HepG2 (cell line): ENCODE results near the gene POFUT2. TPM values are rescaled to one million over a fixed set of nuclear protein-coding genes. Genes with fewer than 3 reads are reported as not detected.

Experiments
- BCL6 ChIP-seq: IDR thresholded peaks from 2 replicates; pipeline ENCODE4 v1.6.1; 2016; ENCODE audit warnings: missing genetic modification reagents, missing compliant biosample characterization
- HCFC1 ChIP-seq: fragments of 150-350 bp; IDR thresholded peaks from 2 replicates; pipeline ENCODE4 v1.6.1; 2014; ENCODE audit warnings: low read depth, low read length
- HNRNPL ChIP-seq: fragments of 200-400 bp; formaldehyde crosslinking; IDR thresholded peaks from 2 replicates; pipeline ENCODE4 v1.6.1; 2017; ENCODE audit warnings: mild to moderate bottlenecking, low read depth, low read length
- HOXA3 ChIP-seq: sonication (generic); formaldehyde crosslinking; IDR thresholded peaks from 2 replicates; pipeline ENCODE4 v1.5.0; 2020; ENCODE audit warnings: missing genetic modification reagents
- NR2C2 ChIP-seq: sonication (generic); formaldehyde crosslinking; IDR thresholded peaks from 2 replicates; pipeline ENCODE4 v1.4.0; 2020; ENCODE audit warnings: missing genetic modification reagents, mild to moderate bottlenecking, moderate library complexity, borderline replicate concordance
- SMAD9 ChIP-seq: sonication (generic); formaldehyde crosslinking; IDR thresholded peaks from 2 replicates; pipeline ENCODE4 v1.5.1; 2020; ENCODE audit warnings: mild to moderate bottlenecking, missing genetic modification reagents
- SMC3 ChIP-seq: IDR thresholded peaks from 2 replicates; pipeline ENCODE4 v1.6.1; 2011; ENCODE audit warnings: low read length, improper control_type of control experiment
- STAT5B ChIP-seq: sonication (generic); formaldehyde crosslinking; IDR thresholded peaks from 2 replicates; pipeline ENCODE4 v1.4.0; 2020; ENCODE audit warnings: missing genetic modification reagents
- YY1 ChIP-seq: IDR thresholded peaks from 2 replicates; pipeline ENCODE4 v1.6.1; 2011; ENCODE audit warnings: low read length, low read depth, moderate library complexity, mild to moderate bottlenecking; ENCODE audit not compliant: insufficient read depth, insufficient replicate concordance
- ZFP36L1 ChIP-seq: sonication (generic); formaldehyde crosslinking; IDR thresholded peaks from 2 replicates; pipeline ENCODE4 v1.8.0; 2022; ENCODE audit warnings: mild to moderate bottlenecking, missing genetic modification reagents, moderate library complexity
- ZNF17 ChIP-seq: sonication (generic); formaldehyde crosslinking; IDR thresholded peaks from 2 replicates; pipeline ENCODE4 v1.5.0; 2020; ENCODE audit warnings: mild to moderate bottlenecking, missing genetic modification reagents
- ZNF44 ChIP-seq: sonication (generic); formaldehyde crosslinking; IDR thresholded peaks from 2 replicates; pipeline ENCODE4 v1.5.1; 2020; ENCODE audit warnings: mild to moderate bottlenecking, missing genetic modification reagents
- ZNF691 ChIP-seq: sonication (generic); formaldehyde crosslinking; IDR thresholded peaks from 2 replicates; pipeline ENCODE4 v1.4.0; 2020; ENCODE audit warnings: missing genetic modification reagents, low read depth, mild to moderate bottlenecking, borderline replicate concordance
- ZSCAN20 ChIP-seq: sonication (generic); formaldehyde crosslinking; IDR thresholded peaks from 2 replicates; pipeline ENCODE4 v1.4.0; 2020; ENCODE audit warnings: missing genetic modification reagents, mild to moderate bottlenecking, borderline replicate concordance
- polyA plus RNA-seq, 8 experiments: library from polyadenylated mRNA; depleted of rRNA in 3 of 8; stranded (reverse) in 7 of 8; unstranded in 1 of 8; fragments of >200 nt; fragmentation: Illumina TruSeq in 4 of 8; extraction: Trizol in 4 of 8; gene quantifications; 2 replicates each; pipeline versions ENCODE4 v1.2.1 to v1.2.3, GENCODE V29; 2011 to 2016; ENCODE audit warnings: low read depth in 4 of 8, missing spikeins in 1 of 8, mixed read lengths in 1 of 8; ENCODE audit not compliant: insufficient read depth in 1 of 8
- total RNA-seq, 5 experiments: library from RNA; depleted of rRNA; stranded (reverse); fragments of >200 nt; fragmentation: Illumina TruSeq; extraction: Trizol; gene quantifications; 2 replicates each; pipeline ENCODE4 v1.2.3, GENCODE V29; 2016; ENCODE audit warnings: low read depth in 1 of 5
- TF ChIP-seq, protein P1 (sequence below): sonication (generic); formaldehyde crosslinking; IDR thresholded peaks from 2 replicates; pipeline ENCODE4 v1.8.0; 2022; ENCODE audit warnings: mild to moderate bottlenecking, missing genetic modification reagents, moderate library complexity
- TF ChIP-seq, protein P2 (sequence below), 2 experiments: sonication (generic) in 1 of 2; formaldehyde crosslinking in 1 of 2; IDR thresholded peaks; 2 replicates each; pipeline versions ENCODE4 v1.4.0 to v1.6.1; 2018 to 2020; ENCODE audit warnings: missing genetic modification reagents in 2 of 2, borderline replicate concordance in 1 of 2, low read depth in 1 of 2, mild to moderate bottlenecking in 1 of 2, missing biosample characterization in 1 of 2
- TF ChIP-seq, protein P3 (sequence below): sonication (generic); formaldehyde crosslinking; IDR thresholded peaks from 2 replicates; pipeline ENCODE4 v1.9.0; 2022; ENCODE audit warnings: low read depth, missing genetic modification reagents

POFUT2 gene
- total and polyA plus RNA-seq, 2 of the 13 experiments (the other 11 are each of a cell fraction or from before 2014, with no cell fraction given): 22.8 to 24.0 TPM

GRCh38 chr21:45309069-45309986 is 21.6 kb upstream of the POFUT2 start (continued):
- no peak for TF ChIP-seq YY1
- no peak for TF ChIP-seq HOXA3 (CRISPR knock-in tag)
- peak; percentile 1; the same call in 1 of the 2 replicates for TF ChIP-seq NR2C2 (CRISPR knock-in tag)
- TF ChIP-seq SMAD9: no peak
- peak; percentile 53 for TF ChIP-seq SMC3
- TF ChIP-seq, protein P1, sequence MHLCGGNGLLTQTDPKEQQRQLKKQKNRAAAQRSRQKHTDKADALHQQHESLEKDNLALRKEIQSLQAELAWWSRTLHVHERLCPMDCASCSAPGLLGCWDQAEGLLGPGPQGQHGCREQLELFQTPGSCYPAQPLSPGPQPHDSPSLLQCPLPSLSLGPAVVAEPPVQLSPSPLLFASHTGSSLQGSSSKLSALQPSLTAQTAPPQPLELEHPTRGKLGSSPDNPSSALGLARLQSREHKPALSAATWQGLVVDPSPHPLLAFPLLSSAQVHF (CRISPR knock-in tag): no peak
- TF ChIP-seq, protein P2, sequence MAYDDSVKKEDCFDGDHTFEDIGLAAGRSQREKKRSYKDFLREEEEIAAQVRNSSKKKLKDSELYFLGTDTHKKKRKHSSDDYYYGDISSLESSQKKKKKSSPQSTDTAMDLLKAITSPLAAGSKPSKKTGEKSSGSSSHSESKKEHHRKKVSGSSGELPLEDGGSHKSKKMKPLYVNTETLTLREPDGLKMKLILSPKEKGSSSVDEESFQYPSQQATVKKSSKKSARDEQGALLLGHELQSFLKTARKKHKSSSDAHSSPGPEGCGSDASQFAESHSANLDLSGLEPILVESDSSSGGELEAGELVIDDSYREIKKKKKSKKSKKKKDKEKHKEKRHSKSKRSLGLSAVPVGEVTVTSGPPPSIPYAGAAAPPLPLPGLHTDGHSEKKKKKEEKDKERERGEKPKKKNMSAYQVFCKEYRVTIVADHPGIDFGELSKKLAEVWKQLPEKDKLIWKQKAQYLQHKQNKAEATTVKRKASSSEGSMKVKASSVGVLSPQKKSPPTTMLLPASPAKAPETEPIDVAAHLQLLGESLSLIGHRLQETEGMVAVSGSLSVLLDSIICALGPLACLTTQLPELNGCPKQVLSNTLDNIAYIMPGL (CRISPR knock-in tag; IDR thresholded peaks at IDR 0.05; ENCODE audit: borderline replicate concordance in 1 of 2, low read depth in 1 of 2): peak; percentile 80 to 85; a peak in 2 of 4 replicates
- no peak for TF ChIP-seq HNRNPL
- TF ChIP-seq STAT5B (CRISPR knock-in tag): no peak
- TF ChIP-seq BCL6 (CRISPR knock-in tag): no peak
- no peak for TF ChIP-seq HCFC1
- no peak for TF ChIP-seq ZSCAN20
- no peak for TF ChIP-seq ZFP36L1 (CRISPR knock-in tag)
- no peak for TF ChIP-seq ZNF691 (CRISPR knock-in tag)
- TF ChIP-seq ZNF17 (CRISPR knock-in tag): no peak
- no peak for TF ChIP-seq ZNF44 (CRISPR knock-in tag)
- TF ChIP-seq, protein P3, sequence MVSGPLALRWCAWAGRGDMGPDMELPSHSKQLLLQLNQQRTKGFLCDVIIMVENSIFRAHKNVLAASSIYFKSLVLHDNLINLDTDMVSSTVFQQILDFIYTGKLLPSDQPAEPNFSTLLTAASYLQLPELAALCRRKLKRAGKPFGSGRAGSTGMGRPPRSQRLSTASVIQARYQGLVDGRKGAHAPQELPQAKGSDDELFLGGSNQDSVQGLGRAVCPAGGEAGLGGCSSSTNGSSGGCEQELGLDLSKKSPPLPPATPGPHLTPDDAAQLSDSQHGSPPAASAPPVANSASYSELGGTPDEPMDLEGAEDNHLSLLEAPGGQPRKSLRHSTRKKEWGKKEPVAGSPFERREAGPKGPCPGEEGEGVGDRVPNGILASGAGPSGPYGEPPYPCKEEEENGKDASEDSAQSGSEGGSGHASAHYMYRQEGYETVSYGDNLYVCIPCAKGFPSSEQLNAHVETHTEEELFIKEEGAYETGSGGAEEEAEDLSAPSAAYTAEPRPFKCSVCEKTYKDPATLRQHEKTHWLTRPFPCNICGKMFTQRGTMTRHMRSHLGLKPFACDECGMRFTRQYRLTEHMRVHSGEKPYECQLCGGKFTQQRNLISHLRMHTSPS: no peak
